H1 (cell line): ENCODE data around the gene RPUSD1.
A peak's percentile ranks its signal among the peaks of the same experiment; 100 is the strongest.

Source experiments
- CHD1 ChIP-seq: IDR thresholded peaks from 2 replicates; pipeline ENCODE4 v1.6.1; 2012; ENCODE audit warnings: low read depth, low read length, improper control_type of control experiment
- CTCF ChIP-seq, 3 experiments: IDR thresholded peaks; 1 replicate in 2 of 3; 2 replicates in 1 of 3; pipeline versions ENCODE4 v1.5.1 to v1.6.1; 2011; ENCODE audit warnings: low read length in 3 of 3, mild to moderate bottlenecking in 3 of 3, inconsistent platforms in 2 of 3, low read depth in 1 of 3, moderate library complexity in 1 of 3; ENCODE audit not compliant: insufficient read depth in 1 of 3; ENCODE audit errors: control extremely low read depth in 1 of 3
- EGR1 ChIP-seq: IDR thresholded peaks from 2 replicates; pipeline ENCODE4 v1.6.1; 2011; ENCODE audit warnings: low read depth, low read length, borderline replicate concordance
- EZH2 ChIP-seq: fragments of 200-600 bp; sonication (generic); IDR thresholded peaks from 2 replicates; pipeline ENCODE4 v1.7.1; 2012; ENCODE audit warnings: low read depth, mild to moderate bottlenecking, moderate library complexity, low read length, inconsistent platforms; ENCODE audit not compliant: severe bottlenecking
- GABPA ChIP-seq: IDR thresholded peaks from 2 replicates; pipeline ENCODE4 v1.6.1; 2011; ENCODE audit warnings: mild to moderate bottlenecking, low read length, moderate library complexity, borderline replicate concordance; ENCODE audit not compliant: insufficient read depth
- JUN ChIP-seq: IDR thresholded peaks from 2 replicates; pipeline ENCODE4 v1.6.1; 2011; ENCODE audit warnings: low read depth, mild to moderate bottlenecking, improper control_type of control experiment, low read length
- POLR2A ChIP-seq, 2 experiments: IDR thresholded peaks; 1 replicate in 1 of 2; 2 replicates in 1 of 2; pipeline ENCODE4 v1.6.1; 2011; ENCODE audit warnings: low read depth in 2 of 2, low read length in 2 of 2, mild to moderate bottlenecking in 2 of 2; ENCODE audit errors: control extremely low read depth in 1 of 2
- POLR2AphosphoS5 ChIP-seq: IDR thresholded peaks from 2 replicates; pipeline ENCODE4 v1.6.1; 2011; ENCODE audit warnings: low read depth, low read length
- RBBP5 ChIP-seq: IDR thresholded peaks from 2 replicates; pipeline ENCODE4 v1.7.1; 2012; ENCODE audit warnings: low read depth, mild to moderate bottlenecking, inconsistent platforms, low read length, moderate library complexity, borderline replicate concordance
- RFX5 ChIP-seq: IDR thresholded peaks from 2 replicates; pipeline ENCODE4 v1.6.1; 2011; ENCODE audit warnings: low read depth, low read length, improper control_type of control experiment, borderline replicate concordance
- SIN3A ChIP-seq, 2 experiments: IDR thresholded peaks in 1 of 2; conservative IDR thresholded peaks in 1 of 2; 2 replicates each; pipeline ENCODE4 v1.6.1; 2011 to 2012; ENCODE audit warnings: low read length in 2 of 2, improper control_type of control experiment in 1 of 2, low read depth in 1 of 2, mild to moderate bottlenecking in 1 of 2
- TAF1 ChIP-seq: IDR thresholded peaks from 2 replicates; pipeline ENCODE4 v1.6.1; 2011; ENCODE audit warnings: mild to moderate bottlenecking, low read depth, low read length
- YY1 ChIP-seq: IDR thresholded peaks from 2 replicates; pipeline ENCODE4 v1.6.1; 2011; ENCODE audit warnings: low read depth, mild to moderate bottlenecking, low read length

DNA sequence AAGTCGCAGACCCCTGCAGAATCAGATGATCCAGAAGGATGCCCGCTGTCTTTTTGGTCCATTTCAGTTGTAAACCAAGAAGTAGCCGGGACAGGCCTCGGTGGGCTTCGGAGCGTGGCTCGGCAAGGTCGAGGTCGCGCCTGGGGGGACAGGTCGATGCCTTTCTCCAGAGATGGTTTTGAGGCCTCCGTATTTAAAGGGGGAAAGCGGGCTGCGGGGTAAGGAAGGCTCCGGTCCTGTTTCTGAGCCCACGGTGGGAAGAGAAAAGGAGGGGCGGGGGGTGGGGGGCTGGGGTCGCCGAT lies 19.9 kb upstream of the RPUSD1 start:
- TF ChIP-seq TAF1, result no peak
- TF ChIP-seq SIN3A (conservative IDR thresholded peaks at IDR 0.05 in 1 of 2, IDR thresholded peaks at IDR 0.05 in 1 of 2; ENCODE audit: low read depth in 1 of 2, low read length in 2 of 2), result peak in 1 of 2 experiments; percentile 3; a peak in 1 of 4 replicates
- no peak for TF ChIP-seq POLR2AphosphoS5
- no peak for TF ChIP-seq POLR2A (IDR thresholded peaks at IDR 0.05; ENCODE audit: control extremely low read depth in 1 of 2, low read depth in 2 of 2, low read length in 2 of 2)
- no peak for TF ChIP-seq EGR1
- no peak for TF ChIP-seq RBBP5
- no peak for TF ChIP-seq CHD1
- TF ChIP-seq JUN, result no peak
- no peak for TF ChIP-seq CTCF (IDR thresholded peaks at IDR 0.05; ENCODE audit: control extremely low read depth in 1 of 3, insufficient read depth in 1 of 3, low read depth in 1 of 3, low read length in 3 of 3)
- no peak for TF ChIP-seq EZH2
- TF ChIP-seq YY1, result no peak
- no peak for TF ChIP-seq RFX5
- no peak for TF ChIP-seq GABPA
